Effector CD8-positive, alpha-beta T cell (primary cell): ENCODE measurements around the gene RIC8A.
A peak's percentile ranks its signal among the peaks of the same experiment; 100 is the strongest.

Source experiments
- DNase-seq: peaks from one replicate; lab custom pipeline; 2025; lab: John Stamatoyannopoulos, UW

The RIC8A gene

GRCh38 chr11:244376-244775 lies 36.9 kb downstream of the RIC8A start:
- no peak for DNase-seq

GRCh38 chr11:249062-249461 lies 41.6 kb downstream of the RIC8A start:
- no peak for DNase-seq

GRCh38 chr11:250274-250673 lies 42.8 kb downstream of the RIC8A start:
- no peak for DNase-seq

- DNase-seq, result peak; percentile 75
Measured at GRCh38 chr11:250740-251299, 43.3 kb downstream of the RIC8A start.

- no peak for DNase-seq
Measured at GRCh38 chr11:251550-251949, 44.0 kb downstream of the RIC8A start.

- DNase-seq, result no peak
Measured at GRCh38 chr11:252666-253065, 45.2 kb downstream of the RIC8A start.

- no peak for DNase-seq
Measured at GRCh38 chr11:253160-253885, 45.8 kb downstream of the RIC8A start.

GRCh38 chr11:253886-254270 lies 46.4 kb downstream of the RIC8A start:
- DNase-seq, result no peak

- no peak for DNase-seq
Measured at GRCh38 chr11:255176-255575, 47.7 kb downstream of the RIC8A start.

- DNase-seq, result no peak
Measured at GRCh38 chr11:255816-256215, 48.3 kb downstream of the RIC8A start.

- no peak for DNase-seq
Measured at GRCh38 chr11:256952-257737, 49.6 kb downstream of the RIC8A start.

- DNase-seq, result no peak
Measured at GRCh38 chr11:257766-258493, 50.4 kb downstream of the RIC8A start.

- DNase-seq, result no peak
Measured at GRCh38 chr11:259413-259812, 51.9 kb downstream of the RIC8A start.

GRCh38 chr11:261624-262023 lies 54.1 kb downstream of the RIC8A start:
- DNase-seq, result no peak
